Transverse colon (tissue), 3 donors: ENCODE results near the gene RBM19.

Experiments
- EP300 ChIP-seq: sonication (generic); formaldehyde crosslinking; IDR thresholded peaks from one replicate; pipeline ENCODE4 v1.6.1; 2017; ENCODE audit warnings: antibody characterized with exemption, low read depth
- POLR2A ChIP-seq: fragments of 450-650 bp; IDR thresholded peaks from one replicate; pipeline ENCODE4 v1.6.1; 2016; ENCODE audit warnings: antibody characterized with exemption, mild to moderate bottlenecking, moderate library complexity
- TF ChIP-seq, protein P1 (sequence below), 5 experiments: fragments of 200-600 bp in 3 of 5; fragments of 450-650 bp in 2 of 5; sonication (generic) in 3 of 5; IDR thresholded peaks; 1 replicate in 2 of 5; 2 replicates in 3 of 5; pipeline ENCODE4 v1.5.1; 2016 to 2017; ENCODE audit warnings: antibody characterized with exemption in 5 of 5, inconsistent platforms in 3 of 5, mild to moderate bottlenecking in 2 of 5, moderate library complexity in 1 of 5

DNA sequence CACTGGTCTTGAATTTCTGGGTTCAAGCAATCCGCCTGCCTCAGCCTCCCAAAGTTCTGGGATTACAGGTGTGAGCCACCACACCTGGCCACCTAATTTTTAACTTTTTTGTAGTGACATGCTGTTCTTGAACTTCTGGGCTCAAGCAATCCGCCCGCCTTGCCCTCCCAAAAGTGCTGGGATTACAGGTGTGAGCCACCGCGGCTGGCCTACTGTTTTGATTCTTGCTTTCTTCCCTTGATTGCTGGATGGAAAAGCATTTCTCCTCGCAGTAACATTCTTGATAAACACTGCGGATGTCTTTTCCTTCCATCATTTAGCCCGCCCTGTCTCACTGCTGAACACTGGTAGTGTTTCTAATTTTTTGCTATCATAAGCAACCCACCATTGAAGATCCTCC lies 72.9 kb downstream of the RBM19 start:
- TF ChIP-seq, protein P1, sequence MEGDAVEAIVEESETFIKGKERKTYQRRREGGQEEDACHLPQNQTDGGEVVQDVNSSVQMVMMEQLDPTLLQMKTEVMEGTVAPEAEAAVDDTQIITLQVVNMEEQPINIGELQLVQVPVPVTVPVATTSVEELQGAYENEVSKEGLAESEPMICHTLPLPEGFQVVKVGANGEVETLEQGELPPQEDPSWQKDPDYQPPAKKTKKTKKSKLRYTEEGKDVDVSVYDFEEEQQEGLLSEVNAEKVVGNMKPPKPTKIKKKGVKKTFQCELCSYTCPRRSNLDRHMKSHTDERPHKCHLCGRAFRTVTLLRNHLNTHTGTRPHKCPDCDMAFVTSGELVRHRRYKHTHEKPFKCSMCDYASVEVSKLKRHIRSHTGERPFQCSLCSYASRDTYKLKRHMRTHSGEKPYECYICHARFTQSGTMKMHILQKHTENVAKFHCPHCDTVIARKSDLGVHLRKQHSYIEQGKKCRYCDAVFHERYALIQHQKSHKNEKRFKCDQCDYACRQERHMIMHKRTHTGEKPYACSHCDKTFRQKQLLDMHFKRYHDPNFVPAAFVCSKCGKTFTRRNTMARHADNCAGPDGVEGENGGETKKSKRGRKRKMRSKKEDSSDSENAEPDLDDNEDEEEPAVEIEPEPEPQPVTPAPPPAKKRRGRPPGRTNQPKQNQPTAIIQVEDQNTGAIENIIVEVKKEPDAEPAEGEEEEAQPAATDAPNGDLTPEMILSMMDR (IDR thresholded peaks at IDR 0.05), result no peak
- TF ChIP-seq EP300 (no peak), POLR2A (no peak)
